ENCODE measurements around the gene MTURN. TPM values are rescaled to one million over a fixed set of nuclear protein-coding genes. Genes with fewer than 3 reads are reported as not detected.

The MTURN gene
- total RNA-seq, 1 experiment from 2014 or later, result 5.4 TPM

DNA sequence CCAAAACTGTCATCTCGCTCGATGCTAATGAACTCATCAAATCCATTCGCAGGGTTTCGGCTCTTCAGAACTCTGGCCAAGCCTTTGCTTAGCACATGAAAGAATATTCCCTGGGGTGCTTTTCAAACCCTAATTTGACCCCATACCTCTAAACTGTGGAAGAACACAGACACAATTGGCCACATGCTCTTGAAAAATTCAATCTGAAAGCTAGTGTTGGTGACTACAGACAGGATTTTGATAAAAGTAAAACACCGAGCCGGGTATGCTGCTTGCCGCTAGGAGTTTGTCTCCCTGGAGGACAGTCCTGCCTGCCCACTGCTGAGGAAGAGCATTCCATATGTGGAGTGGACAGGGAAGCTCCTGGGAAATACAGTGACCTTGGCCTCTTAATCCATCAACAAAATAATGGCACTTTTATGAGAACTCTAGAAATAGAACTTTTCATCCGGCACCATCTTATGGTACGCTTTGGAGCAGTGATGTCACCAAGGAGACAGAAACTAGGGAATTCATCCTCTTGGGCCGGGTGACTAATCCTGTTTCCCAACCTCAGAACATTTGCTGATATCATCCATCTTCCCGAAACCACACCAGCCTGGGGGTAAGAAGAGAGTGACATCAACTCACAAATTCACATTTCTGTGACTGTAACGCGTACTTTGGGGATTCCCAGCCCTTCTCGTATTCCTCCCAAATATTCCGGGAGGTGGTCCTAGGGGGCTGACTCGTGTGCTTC lies 34.2 kb downstream of the MTURN start:
- DNase-seq, result peak; percentile 79
- CTCF ChIA-PET, result interaction anchor here (0.6 kb wide), 1 partner anchor 397 kb away, joined by 3 read pairs; no protein-coding TSS in a partner anchor
- TF ChIP-seq EZH2 (IDR thresholded peaks at IDR 0.05; ENCODE audit: low read length, unreplicated experiment), result no peak
- TF ChIP-seq, protein P1, sequence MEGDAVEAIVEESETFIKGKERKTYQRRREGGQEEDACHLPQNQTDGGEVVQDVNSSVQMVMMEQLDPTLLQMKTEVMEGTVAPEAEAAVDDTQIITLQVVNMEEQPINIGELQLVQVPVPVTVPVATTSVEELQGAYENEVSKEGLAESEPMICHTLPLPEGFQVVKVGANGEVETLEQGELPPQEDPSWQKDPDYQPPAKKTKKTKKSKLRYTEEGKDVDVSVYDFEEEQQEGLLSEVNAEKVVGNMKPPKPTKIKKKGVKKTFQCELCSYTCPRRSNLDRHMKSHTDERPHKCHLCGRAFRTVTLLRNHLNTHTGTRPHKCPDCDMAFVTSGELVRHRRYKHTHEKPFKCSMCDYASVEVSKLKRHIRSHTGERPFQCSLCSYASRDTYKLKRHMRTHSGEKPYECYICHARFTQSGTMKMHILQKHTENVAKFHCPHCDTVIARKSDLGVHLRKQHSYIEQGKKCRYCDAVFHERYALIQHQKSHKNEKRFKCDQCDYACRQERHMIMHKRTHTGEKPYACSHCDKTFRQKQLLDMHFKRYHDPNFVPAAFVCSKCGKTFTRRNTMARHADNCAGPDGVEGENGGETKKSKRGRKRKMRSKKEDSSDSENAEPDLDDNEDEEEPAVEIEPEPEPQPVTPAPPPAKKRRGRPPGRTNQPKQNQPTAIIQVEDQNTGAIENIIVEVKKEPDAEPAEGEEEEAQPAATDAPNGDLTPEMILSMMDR (conservative IDR thresholded peaks at IDR 0.05; ENCODE audit: low read depth, low read length), result no peak
- TF ChIP-seq EZH2phosphoT487 (IDR thresholded peaks at IDR 0.05; ENCODE audit: borderline replicate concordance, low read length), result no peak
- peak overlapping the region; percentile 79 for H3K27ac ChIP-seq (ENCODE audit: low read length)
- H3K79me2 ChIP-seq (ENCODE audit: low read length), result no peaks in the 10 kb centered on the region
- H3K36me3 ChIP-seq (ENCODE audit: low read depth, low read length), result no peaks in the 10 kb centered on the region
- H3K4me2 ChIP-seq (ENCODE audit: low read length), result peak overlapping the region; percentile 60
- no peak overlapping the region for H3K4me3 ChIP-seq (ENCODE audit: low read length)
- BruUV-seq (replicated peaks), result no TSS peak
- intact Hi-C loops (cut with micrococcal nuclease), result loop anchor here (10.0 kb wide), 1 partner anchor 336 kb away; the partner anchor contains the start of gene GGCT
- peak overlapping the region; percentile 22; the same call in 1 of the 2 replicates for H3K9ac ChIP-seq (ENCODE audit: low read length)
- POLR2A ChIA-PET (ENCODE audit: unreplicated experiment), result interaction anchor here (0.6 kb wide), 2 partner anchors 107 to 606 kb away, joined by 3 to 5 read pairs; no protein-coding TSS in a partner anchor
- no peaks in the 10 kb centered on the region for H3F3A ChIP-seq (ENCODE audit: low read length, unreplicated experiment)
- no peaks in the 10 kb centered on the region for H3K9me3 ChIP-seq (ENCODE audit: low read length)
- H2AFZ ChIP-seq (ENCODE audit: low read length), result no peak overlapping the region
- H3K27me3 ChIP-seq (ENCODE audit: low read length), result no peaks in the 10 kb centered on the region
- no peak for ATAC-seq
- no peaks in the 10 kb centered on the region for H4K20me1 ChIP-seq (ENCODE audit: low read length)
- H3K9me2 ChIP-seq (replicated peaks; ENCODE audit: low read length), result no peaks in the 10 kb centered on the region
- H3K4me1 ChIP-seq (ENCODE audit: insufficient read depth, low read length), result peaks cover 73% of the 10 kb centered on the region

DNA sequence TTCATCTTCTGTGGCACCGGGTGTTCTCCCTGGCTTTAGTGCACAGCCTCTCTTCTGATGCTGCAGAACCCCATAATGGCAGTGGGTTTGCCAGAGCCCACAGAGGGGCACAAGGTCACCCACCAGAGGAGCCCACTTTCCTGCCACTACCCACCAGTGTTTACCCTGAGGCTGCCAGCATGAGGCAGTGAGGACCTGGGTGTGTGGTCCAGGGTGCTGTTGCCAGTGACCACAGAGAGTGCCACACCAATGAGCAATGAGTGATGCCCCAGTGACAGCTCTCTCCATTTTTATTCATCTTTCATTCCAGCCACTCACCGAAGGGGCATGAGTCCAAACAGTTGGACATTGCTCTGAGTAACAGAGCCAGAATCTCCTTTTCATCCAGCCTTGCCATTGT lies 34.8 kb downstream of the MTURN start:
- ChIA-PET CTCF (interaction anchor here (0.6 kb wide), 1 partner anchor 396 kb away, joined by 3 read pairs; no protein-coding TSS in a partner anchor), POLR2A (ENCODE audit: unreplicated experiment) (interaction anchor here (0.6 kb wide), 1 partner anchor 607 kb away, joined by 5 read pairs; no protein-coding TSS in a partner anchor)
- ATAC-seq (no peak), DNase-seq (peak; percentile 55)
- Histone ChIP-seq H2AFZ (ENCODE audit: low read length) (no peak overlapping the region), H3F3A (ENCODE audit: low read length, unreplicated experiment) (no peaks in the 10 kb centered on the region), H3K27ac (ENCODE audit: low read length) (peak overlapping the region; percentile 79), H3K9ac (ENCODE audit: low read length) (peak overlapping the region; percentile 22; the same call in 1 of the 2 replicates), H3K27me3 (ENCODE audit: low read length) (no peaks in the 10 kb centered on the region), H3K79me2 (ENCODE audit: low read length) (no peaks in the 10 kb centered on the region), H3K9me3 (ENCODE audit: low read length) (no peaks in the 10 kb centered on the region), H3K4me2 (ENCODE audit: low read length) (peak overlapping the region; percentile 60), H3K36me3 (ENCODE audit: low read depth, low read length) (no peaks in the 10 kb centered on the region), H3K4me1 (ENCODE audit: insufficient read depth, low read length) (peaks cover 72% of the 10 kb centered on the region), H3K9me2 (replicated peaks; ENCODE audit: low read length) (no peaks in the 10 kb centered on the region), H3K4me3 (ENCODE audit: low read length) (no peak overlapping the region), H4K20me1 (ENCODE audit: low read length) (no peaks in the 10 kb centered on the region)
- TF ChIP-seq, protein P1 (conservative IDR thresholded peaks at IDR 0.05; ENCODE audit: low read depth, low read length), result no peak
- TF ChIP-seq EZH2phosphoT487 (IDR thresholded peaks at IDR 0.05; ENCODE audit: borderline replicate concordance, low read length), result no peak
- TF ChIP-seq EZH2 (IDR thresholded peaks at IDR 0.05; ENCODE audit: low read length, unreplicated experiment), result no peak
- no TSS peak for BruUV-seq (replicated peaks)
- intact Hi-C loops (cut with micrococcal nuclease), result loop anchor here (10.0 kb wide), 1 partner anchor 335 kb away; the partner anchor contains the start of gene GGCT

All from PC-3 (cell line).